ENCODE data around the gene VWA7.

VWA7 gene

DNA sequence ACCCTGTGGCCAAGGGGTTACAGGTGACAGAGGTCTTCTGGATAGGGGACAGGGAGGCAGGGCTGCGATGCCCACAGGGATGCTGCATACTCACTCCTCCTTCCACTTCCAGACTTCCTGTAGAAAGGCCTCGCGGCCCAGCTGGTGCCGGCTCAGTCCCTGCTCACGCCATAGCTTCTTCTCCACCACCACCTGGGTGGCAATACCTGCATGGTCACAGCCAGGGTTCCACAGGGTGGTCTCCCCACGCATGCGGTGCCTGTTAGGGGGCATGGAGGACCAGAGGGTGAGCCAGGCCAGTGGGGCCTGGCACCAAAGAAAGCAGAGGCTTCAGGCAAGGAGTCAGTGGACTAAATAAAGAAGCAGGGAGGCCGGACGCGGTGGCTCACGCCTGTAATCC lies 8.3 kb upstream of the VWA7 start:
- H3K4me3 ChIP-seq (replicated peaks; ENCODE audit: low read depth, low read length) = no peak overlapping the region
- DNase-seq (ENCODE audit: low read depth) = no peak
- TF ChIP-seq, protein P1, sequence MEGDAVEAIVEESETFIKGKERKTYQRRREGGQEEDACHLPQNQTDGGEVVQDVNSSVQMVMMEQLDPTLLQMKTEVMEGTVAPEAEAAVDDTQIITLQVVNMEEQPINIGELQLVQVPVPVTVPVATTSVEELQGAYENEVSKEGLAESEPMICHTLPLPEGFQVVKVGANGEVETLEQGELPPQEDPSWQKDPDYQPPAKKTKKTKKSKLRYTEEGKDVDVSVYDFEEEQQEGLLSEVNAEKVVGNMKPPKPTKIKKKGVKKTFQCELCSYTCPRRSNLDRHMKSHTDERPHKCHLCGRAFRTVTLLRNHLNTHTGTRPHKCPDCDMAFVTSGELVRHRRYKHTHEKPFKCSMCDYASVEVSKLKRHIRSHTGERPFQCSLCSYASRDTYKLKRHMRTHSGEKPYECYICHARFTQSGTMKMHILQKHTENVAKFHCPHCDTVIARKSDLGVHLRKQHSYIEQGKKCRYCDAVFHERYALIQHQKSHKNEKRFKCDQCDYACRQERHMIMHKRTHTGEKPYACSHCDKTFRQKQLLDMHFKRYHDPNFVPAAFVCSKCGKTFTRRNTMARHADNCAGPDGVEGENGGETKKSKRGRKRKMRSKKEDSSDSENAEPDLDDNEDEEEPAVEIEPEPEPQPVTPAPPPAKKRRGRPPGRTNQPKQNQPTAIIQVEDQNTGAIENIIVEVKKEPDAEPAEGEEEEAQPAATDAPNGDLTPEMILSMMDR (IDR thresholded peaks at IDR 0.05; ENCODE audit: low read length, missing control alignments) = no peak

DNA sequence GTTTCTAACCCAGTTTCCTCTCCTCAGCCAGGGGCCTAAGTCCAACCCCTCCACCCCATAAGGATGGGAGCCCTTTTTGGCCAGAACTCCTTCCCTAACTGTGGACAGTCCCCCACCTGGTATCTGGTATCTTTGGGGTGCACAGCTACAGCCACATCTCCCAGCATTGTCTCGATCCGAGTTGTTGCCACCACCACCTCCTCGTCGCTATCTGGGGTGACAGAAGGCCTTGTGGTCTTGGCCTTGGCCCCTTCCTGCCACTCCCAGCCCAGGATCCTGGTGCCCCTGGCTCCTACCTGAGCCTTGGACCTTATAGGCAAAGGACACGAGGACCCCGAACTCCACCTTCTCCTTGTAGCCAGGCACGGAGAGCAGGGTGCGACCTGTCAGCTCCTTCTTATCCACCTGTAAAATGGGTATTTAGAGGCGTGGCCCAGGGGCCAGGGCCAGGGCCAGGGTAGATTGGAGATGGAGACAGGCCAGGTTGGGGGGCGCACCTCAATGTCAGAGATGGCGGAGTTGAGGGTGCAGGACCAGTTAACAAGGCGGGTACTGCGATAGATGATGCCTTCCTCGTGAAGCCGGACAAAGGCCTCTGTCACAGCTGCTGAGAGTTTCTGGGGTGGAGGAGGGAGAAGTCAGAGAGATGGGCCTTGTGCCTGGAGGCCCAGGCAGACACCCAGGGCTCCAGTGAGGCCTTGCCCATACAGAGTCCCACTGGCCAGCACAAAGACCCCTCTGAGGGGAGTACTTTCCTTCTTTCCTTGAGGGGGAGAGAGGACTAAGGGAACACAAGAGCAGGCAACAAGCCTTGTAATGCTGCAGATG lies 7.2 kb upstream of the VWA7 start:
- DNase-seq (ENCODE audit: low read depth) = no peak
- H3K4me3 ChIP-seq (replicated peaks; ENCODE audit: low read depth, low read length) = no peak overlapping the region
- TF ChIP-seq, protein P1 (IDR thresholded peaks at IDR 0.05; ENCODE audit: low read length, missing control alignments) = no peak

DNA sequence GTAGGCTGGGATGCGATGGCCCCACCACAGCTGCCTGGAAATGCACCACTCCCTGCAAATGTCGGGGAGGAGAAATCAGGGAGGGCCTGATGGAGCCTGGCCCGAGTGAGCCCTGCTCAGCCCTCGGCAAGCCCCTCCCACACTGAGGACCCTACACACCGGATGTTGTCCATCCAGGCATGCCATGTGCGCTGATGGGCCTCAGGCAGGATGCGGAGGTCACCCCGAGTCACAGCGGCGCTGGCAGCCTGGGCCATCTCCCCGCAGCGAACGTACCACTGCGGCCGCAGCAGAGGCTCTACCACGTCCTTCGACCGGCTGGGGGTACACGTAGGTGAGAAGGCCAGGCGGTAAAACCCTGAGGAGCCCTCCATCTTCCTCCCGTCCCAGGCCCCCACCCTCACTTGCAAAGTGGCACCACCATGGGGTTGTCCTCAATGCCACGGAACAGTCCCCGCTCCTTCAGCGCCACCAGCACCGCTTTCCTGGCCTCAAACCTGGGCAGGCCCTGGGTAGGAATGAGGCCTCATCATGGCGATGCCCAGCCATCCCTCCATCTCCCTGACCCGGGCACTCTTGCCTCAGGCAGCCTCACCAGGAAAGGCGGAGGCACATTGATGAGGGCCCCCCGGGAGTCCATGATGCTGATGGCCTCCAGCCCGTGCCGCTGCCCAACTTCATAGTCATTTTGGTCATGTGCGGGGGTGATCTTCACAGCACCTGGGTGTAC lies 5.2 kb upstream of the VWA7 start:
- TF ChIP-seq, protein P1 (IDR thresholded peaks at IDR 0.05; ENCODE audit: low read length, missing control alignments) = no peak
- DNase-seq (ENCODE audit: low read depth) = no peak
- no peak overlapping the region for H3K4me3 ChIP-seq (replicated peaks; ENCODE audit: low read depth, low read length)

DNA sequence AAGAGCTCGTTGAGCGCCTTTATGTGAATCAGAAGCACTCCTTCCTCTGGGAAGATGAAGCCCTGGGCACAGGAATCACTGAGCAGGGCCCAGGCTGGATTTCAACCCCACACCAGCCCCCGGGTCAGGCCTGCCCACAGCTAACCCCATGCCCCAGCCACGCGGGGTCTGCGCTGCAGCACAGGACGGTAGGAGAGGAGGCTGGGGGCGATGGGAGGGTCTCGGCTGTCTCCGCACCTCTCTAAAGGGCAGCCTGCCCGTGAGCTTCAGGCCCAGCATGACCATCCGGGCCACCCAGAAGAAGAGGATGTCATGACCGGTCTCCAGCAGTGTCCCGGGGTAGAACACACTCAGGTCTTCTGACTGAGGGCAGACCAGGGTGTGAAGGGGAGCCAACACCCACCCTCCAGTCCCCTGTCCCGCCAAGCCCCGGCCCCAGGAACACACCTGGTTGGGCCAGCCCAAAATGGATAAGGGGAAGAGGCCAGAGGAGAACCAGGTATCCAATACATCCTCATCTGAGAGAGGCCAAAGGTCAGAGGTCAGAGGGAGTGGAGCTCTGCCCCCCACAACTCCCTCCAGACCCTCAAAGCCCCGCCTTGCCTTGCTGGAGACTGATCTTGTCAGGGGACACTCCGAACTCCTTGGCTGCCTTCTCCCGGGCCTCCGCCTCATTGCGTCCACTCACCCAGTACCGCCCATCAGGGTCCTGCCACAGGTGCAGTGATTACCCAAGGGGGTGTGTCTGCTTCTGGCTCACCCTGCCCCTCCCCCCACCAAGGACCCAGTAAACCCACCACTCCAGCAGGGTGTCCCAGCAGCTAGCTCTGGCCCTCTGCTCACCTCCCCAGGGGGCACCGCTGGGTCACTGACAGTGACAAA lies 4.4 kb upstream of the VWA7 start:
- TF ChIP-seq, protein P1 (IDR thresholded peaks at IDR 0.05; ENCODE audit: low read length, missing control alignments) = no peak
- DNase-seq (ENCODE audit: low read depth) = no peak
- no peak overlapping the region for H3K4me3 ChIP-seq (replicated peaks; ENCODE audit: low read depth, low read length)

DNA sequence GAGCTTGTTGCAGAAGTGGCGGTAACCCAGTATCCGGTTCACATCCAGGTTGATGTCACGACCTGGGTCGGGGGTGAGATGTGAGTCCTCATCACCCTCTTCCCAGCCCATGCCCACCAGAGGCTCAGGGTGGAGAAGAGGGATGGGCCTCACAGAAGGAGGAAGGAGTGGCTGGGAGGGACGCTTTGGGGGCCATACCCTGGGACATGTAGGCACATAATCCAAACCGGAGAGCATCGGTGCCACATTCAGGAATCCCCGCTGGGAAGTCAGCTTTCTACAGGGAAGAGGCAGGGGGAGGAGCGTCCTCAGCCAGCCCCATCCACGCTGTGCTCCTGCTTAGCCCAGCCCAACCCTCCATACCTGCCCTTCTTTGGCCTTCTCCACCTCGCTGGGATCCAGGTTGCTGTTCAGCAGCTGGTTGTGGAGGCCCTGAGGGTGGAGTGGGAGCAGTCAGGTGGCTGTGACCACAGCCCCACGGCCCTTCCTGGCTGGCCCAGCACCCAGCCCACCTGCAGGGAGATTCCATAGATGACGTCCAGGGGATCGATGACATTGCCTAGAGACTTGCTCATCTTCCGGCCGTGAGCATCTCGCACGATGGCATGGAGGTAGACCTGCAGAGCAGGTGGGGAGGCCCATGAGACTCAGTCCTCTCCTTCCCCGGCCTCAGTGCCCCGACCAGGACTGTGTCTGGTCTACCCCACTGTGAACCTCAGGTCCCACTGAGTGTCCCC lies 3.5 kb upstream of the VWA7 start:
- TF ChIP-seq, protein P1 (IDR thresholded peaks at IDR 0.05; ENCODE audit: low read length, missing control alignments) = no peak
- DNase-seq (ENCODE audit: low read depth) = no peak
- H3K4me3 ChIP-seq (replicated peaks; ENCODE audit: low read depth, low read length) = no peak overlapping the region

DNA sequence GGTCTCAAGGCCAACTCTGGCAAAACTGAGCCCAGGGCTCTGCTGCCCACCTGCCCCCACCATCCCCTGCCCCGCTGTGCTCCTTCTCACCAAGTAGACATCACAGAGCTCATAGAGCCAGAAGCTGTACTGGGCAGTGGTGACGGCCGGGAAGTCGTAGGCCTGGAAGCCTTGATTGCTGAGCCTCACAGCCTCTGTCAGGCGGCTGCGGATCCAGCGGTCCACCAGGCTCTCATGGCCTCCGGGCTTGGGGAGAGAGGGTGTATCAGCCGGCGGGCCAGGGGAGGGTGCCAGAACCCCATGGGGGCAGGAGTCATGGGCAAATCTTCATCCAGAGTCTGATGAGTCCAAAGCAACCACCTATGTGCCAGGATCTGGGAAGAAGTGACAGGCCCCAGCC lies 2.8 kb upstream of the VWA7 start:
- H3K4me3 ChIP-seq (replicated peaks; ENCODE audit: low read depth, low read length) = no peak overlapping the region
- DNase-seq (ENCODE audit: low read depth) = no peak
- TF ChIP-seq, protein P1 (IDR thresholded peaks at IDR 0.05; ENCODE audit: low read length, missing control alignments) = no peak

Data from fibroblast of pulmonary artery (primary cell).